OCI-LY1 (cell line): ENCODE measurements around the gene POLR2E.

Source experiments
- H2AFZ ChIP-seq: fragments of 200-600 bp; sonication (generic), shearing (Covaris generic); 2 replicates; pipeline ENCODE4 v1.6.0; 2014; ENCODE audit warnings: antibody characterized with exemption, mild to moderate bottlenecking, low read length
- H3F3A ChIP-seq: fragments of 200-600 bp; sonication (generic), shearing (Covaris generic); 2 replicates; pipeline ENCODE4 v1.6.0; 2014; ENCODE audit warnings: mild to moderate bottlenecking, antibody characterized with exemption, low read length, moderate library complexity; ENCODE audit not compliant: insufficient read depth
- H3K27ac ChIP-seq: fragments of 200-600 bp; sonication (generic); 2 replicates; pipeline ENCODE4 v1.5.1; 2014; ENCODE audit warnings: low read length, mixed run types, mild to moderate bottlenecking, low read depth; ENCODE audit not compliant: poor library complexity, severe bottlenecking
- H3K27me3 ChIP-seq: fragments of 200-600 bp; sonication (generic); 2 replicates; pipeline ENCODE4 v1.6.0; 2014; ENCODE audit warnings: antibody characterized with exemption, mild to moderate bottlenecking, low read length, moderate library complexity; ENCODE audit not compliant: insufficient read depth
- H3K36me3 ChIP-seq: fragments of 200-600 bp; sonication (generic); 2 replicates; pipeline ENCODE4 v1.6.1; 2014; ENCODE audit warnings: mild to moderate bottlenecking, antibody characterized with exemption, low read length, moderate library complexity, mixed read lengths; ENCODE audit not compliant: insufficient read depth
- H3K4me1 ChIP-seq: fragments of 200-600 bp; sonication (generic); 2 replicates; pipeline ENCODE4 v1.5.1; 2014; ENCODE audit warnings: mild to moderate bottlenecking, low read length, moderate library complexity; ENCODE audit not compliant: insufficient read depth, severe bottlenecking
- H3K4me2 ChIP-seq: fragments of 200-600 bp; sonication (generic), shearing (Covaris generic); 2 replicates; pipeline ENCODE4 v1.6.1; 2014; ENCODE audit warnings: low read length
- H3K4me3 ChIP-seq: fragments of 200-600 bp; sonication (generic); 2 replicates; pipeline ENCODE4 v1.5.1; 2014; ENCODE audit warnings: low read length, low read depth, mild to moderate bottlenecking, mixed read lengths; ENCODE audit not compliant: poor library complexity, severe bottlenecking
- H3K79me2 ChIP-seq: fragments of 200-600 bp; shearing (Covaris generic); 2 replicates; pipeline ENCODE4 v1.6.1; 2016; ENCODE audit warnings: mixed run types, low read length, mixed read lengths; ENCODE audit not compliant: insufficient read depth
- H3K9ac ChIP-seq: fragments of 200-600 bp; sonication (generic), shearing (Covaris generic); 2 replicates; pipeline ENCODE4 v1.6.1; 2014; ENCODE audit warnings: mild to moderate bottlenecking, low read length, mixed read lengths
- H3K9me2 ChIP-seq: fragments of 200-600 bp; sonication (generic), shearing (Covaris generic); 2 replicates; pipeline ENCODE4 v1.6.1; 2014; ENCODE audit warnings: low read depth, mild to moderate bottlenecking, low read length, mixed read lengths
- H3K9me3 ChIP-seq: fragments of 200-600 bp; shearing (Covaris generic); 2 replicates; pipeline ENCODE4 v1.6.1; 2014; ENCODE audit warnings: low read length, mixed read lengths
- H4K20me1 ChIP-seq: fragments of 200-600 bp; sonication (generic), shearing (Covaris generic); 2 replicates; pipeline ENCODE4 v1.6.0; 2016; ENCODE audit warnings: mild to moderate bottlenecking, low read length; ENCODE audit not compliant: insufficient read depth
- CTCF ChIP-seq: fragments of 200-600 bp; sonication (generic), shearing (Covaris generic); IDR thresholded peaks from 2 replicates; pipeline ENCODE4 v1.5.1; 2017; ENCODE audit warnings: mild to moderate bottlenecking, antibody characterized with exemption, low read length, moderate library complexity, mixed read lengths
- EZH2 ChIP-seq: fragments of 200-600 bp; sonication (generic), shearing (Covaris generic); IDR thresholded peaks from 2 replicates; pipeline ENCODE4 v1.8.0; 2017; ENCODE audit warnings: borderline replicate concordance, mixed run types, mild to moderate bottlenecking, antibody characterized with exemption, low read length, moderate library complexity, mixed read lengths

The POLR2E gene

GRCh38 chr19:1042689-1043511 is 52.3 kb downstream of the POLR2E start:
- peak overlapping the region; percentile 90 for H3K4me3 ChIP-seq
- H3K27me3 ChIP-seq, result no peaks in the 10 kb centered on the region
- peak overlapping the region; percentile 92 for H3K4me2 ChIP-seq
- no peaks in the 10 kb centered on the region for H4K20me1 ChIP-seq
- H2AFZ ChIP-seq, result no peak overlapping the region
- peak overlapping the region; percentile 70 for H3K27ac ChIP-seq
- no peak for TF ChIP-seq EZH2
- H3K79me2 ChIP-seq, result no peaks in the 10 kb centered on the region
- no peaks in the 10 kb centered on the region for H3K9me3 ChIP-seq
- peaks cover 20% of the 10 kb centered on the region; the same call in 1 of the 2 replicates for H3K36me3 ChIP-seq
- H3K9me2 ChIP-seq, result no peaks in the 10 kb centered on the region
- H3K4me1 ChIP-seq, result peaks cover 66% of the 10 kb centered on the region
- H3K9ac ChIP-seq, result peak overlapping the region; percentile 55; the same call in 1 of the 2 replicates
- H3F3A ChIP-seq, result peaks cover 6% of the 10 kb centered on the region; the same call in 1 of the 2 replicates

GRCh38 chr19:1041835-1042685 is 53.1 kb downstream of the POLR2E start:
- Histone ChIP-seq H3F3A (peaks cover 13% of the 10 kb centered on the region; the same call in 1 of the 2 replicates), H3K27me3 (no peaks in the 10 kb centered on the region), H3K9me3 (no peaks in the 10 kb centered on the region), H3K4me1 (peaks cover 65% of the 10 kb centered on the region), H2AFZ (no peak overlapping the region), H3K9ac (peak overlapping the region; percentile 55), H3K79me2 (no peaks in the 10 kb centered on the region), H3K4me2 (peak overlapping the region; percentile 92), H3K4me3 (peak overlapping the region; percentile 90), H3K36me3 (peaks cover 20% of the 10 kb centered on the region; the same call in 1 of the 2 replicates), H3K9me2 (no peaks in the 10 kb centered on the region), H4K20me1 (no peaks in the 10 kb centered on the region), H3K27ac (peak overlapping the region; percentile 70)
- TF ChIP-seq EZH2, result no peak
- no peak for TF ChIP-seq CTCF

GRCh38 chr19:1041272-1041834 is 53.8 kb downstream of the POLR2E start:
- Histone ChIP-seq H3K36me3 (peaks cover 21% of the 10 kb centered on the region), H3K9me2 (no peaks in the 10 kb centered on the region), H3K27me3 (no peaks in the 10 kb centered on the region), H3K9me3 (no peaks in the 10 kb centered on the region), H4K20me1 (no peaks in the 10 kb centered on the region), H3K27ac (peak overlapping the region; percentile 70), H2AFZ (no peak overlapping the region), H3F3A (peaks cover 13% of the 10 kb centered on the region; the same call in 1 of the 2 replicates), H3K4me2 (peak overlapping the region; percentile 92), H3K4me1 (peaks cover 58% of the 10 kb centered on the region), H3K9ac (peak overlapping the region; percentile 55; the same call in 1 of the 2 replicates), H3K79me2 (no peaks in the 10 kb centered on the region), H3K4me3 (peak overlapping the region; percentile 90)
- TF ChIP-seq CTCF, result no peak
- no peak for TF ChIP-seq EZH2
